Measurements from ENCODE around the gene CADM4.

CADM4 gene

DNA sequence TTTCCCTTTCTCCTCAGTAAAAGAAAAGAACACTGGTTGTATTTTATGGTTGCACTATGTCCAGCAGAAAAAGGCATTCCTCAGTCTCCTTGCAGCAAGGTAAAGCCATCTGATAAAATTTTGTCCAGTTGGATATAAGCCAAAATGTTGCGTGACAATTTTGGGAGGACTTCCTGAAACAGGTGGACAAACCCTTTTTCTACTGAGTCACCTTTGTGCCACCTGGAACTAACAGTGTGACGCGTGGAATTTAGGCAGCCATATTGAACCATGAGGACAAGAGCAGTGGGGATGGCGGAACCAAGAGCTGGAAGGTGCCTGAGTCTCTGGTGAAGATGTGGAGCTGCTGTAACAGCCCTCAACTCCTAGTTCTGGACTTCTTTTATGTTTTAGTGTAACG, 8.2 kb downstream of the CADM4 start:
- no peak for DNase-seq

DNA sequence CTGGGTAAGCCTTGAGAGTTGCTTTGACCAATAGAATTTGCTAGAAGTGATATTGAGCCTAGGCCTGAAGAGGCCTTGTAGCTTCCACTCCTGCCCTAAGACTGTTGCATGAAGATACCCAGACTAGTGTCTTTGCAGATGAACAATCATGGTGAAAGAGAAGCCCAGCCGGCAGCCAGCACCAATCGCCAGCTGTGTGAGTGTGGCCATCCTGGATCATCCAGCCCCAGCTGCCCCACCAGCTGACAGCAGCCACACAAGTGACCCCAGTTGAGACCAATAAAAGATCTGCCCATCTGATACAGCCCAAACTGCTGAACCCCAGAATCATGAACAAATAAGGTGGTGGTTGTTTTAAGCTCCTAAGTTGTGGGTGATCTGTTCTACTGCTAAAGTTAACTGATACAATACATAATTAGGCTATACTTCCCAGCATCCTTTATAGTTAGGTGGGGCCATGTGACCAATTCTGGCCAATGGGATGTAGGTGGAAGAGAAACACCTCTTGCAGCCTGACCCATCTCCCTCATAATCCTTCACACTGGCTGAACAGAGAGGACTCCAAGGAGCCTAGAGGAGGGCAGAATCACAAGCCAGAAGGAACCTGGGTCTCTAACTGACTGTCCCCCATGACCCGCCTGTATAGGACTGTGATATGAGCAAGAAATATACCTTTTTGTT, 10.9 kb downstream of the CADM4 start:
- no peak for DNase-seq

DNA sequence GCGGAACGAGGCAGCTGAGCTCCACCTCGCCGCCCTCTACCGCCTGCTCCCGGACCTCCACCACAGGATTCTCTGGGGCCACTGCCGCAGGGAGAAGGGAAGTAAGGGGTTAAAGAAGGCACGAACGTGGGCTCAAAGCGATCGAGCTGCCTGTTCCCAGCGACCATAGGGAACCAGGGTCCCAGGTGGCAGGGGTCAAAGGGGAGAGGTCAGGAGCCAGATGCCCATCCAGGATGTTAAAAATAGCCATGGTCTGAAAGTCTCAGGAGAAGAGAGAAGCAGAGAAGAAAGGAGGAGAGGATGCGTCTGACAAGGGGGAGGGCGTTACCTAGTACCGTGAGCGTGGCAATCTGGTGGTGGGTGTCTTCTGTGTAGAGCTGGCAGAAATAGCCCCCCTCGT, 12.8 kb downstream of the CADM4 start:
- DNase-seq: no peak

DNA sequence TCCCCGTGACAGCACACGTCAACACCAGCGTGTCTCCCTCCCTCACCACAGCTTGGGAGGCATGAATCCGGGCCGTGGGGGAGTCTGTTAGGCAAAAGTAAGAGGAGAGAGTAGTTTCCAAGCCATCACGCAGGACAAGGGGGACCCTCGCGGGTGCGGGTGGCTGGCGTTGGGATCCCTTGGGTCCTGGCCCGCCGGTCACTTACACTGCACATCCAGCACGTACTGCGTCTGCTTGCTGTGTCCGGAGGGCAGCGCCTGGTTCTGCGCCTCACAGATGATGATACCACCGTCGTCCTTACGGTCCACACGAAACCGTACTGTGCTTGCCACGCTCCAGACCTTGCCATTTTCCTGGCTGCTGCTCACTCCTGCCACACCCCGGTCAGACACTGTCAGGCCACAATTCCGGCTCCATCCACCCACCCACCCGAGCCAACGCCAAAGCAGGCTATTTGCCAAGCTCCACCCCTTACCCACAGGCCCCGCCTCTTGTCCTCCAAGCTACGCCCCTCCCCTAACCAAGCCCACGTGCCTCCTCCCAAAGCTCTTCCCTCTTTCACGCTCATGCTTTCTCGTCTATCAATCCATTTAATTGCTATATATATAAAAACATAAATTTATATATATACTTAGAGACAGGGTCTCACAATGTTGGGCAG, 13.6 kb downstream of the CADM4 start:
- peak; percentile 94 for DNase-seq

DNA sequence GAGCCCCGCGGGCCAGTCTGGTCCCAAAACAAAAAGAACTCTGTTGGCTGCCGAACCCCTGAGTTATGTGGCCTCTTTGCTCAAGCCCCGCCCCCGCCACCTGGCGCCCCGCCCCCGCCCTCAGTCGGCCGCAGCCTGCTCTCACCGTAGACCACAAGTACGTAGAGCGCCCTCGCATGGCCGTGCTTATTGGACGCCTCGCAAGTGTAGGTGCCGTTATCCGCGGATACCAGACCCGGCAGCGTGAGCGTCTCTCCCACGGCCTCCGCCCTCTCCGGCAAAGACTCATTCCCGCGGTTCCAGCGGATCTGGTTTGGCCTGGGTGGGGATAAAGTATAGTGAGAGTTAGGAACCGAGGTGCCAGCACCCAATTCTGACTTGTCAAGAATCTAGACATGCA, 14.7 kb downstream of the CADM4 start:
- DNase-seq: peak; percentile 81

DNA sequence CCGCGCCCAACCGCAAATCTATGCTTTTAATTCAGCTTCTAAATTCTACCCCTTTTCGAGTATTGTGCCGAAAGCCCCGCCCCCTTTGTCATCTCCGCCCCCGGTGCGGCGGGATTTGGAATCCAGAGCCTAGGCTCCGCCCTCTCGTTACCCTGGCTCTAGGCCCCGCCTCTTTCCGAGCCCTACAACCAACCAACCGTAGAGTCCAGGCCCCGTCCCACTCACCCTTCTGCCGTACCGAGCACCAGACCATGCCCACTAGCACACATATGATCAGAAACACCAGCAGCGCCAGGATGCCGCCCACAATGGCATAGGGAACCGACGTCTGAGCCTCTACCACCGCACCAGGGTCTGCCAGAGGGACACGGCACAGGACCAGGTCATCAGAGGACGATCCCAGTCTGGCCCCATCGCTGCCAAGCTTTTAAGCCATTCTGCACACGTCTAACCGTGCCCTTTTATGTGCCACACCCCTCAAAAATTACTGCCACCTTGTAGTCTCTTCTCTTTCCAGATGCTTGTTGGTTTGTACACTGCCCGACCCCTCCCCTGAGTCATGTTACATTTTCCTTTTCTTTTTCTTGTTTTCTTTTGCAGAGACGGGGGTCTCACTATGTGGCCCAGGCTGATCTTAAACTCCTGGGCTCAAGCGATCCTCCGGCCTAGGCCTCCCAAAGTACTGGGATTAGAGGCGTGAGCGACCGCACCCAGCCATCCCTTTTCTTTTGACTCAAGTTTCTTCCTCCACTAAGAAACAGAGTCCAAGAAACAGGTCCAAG, 15.6 kb downstream of the CADM4 start:
- DNase-seq: no peak

DNA sequence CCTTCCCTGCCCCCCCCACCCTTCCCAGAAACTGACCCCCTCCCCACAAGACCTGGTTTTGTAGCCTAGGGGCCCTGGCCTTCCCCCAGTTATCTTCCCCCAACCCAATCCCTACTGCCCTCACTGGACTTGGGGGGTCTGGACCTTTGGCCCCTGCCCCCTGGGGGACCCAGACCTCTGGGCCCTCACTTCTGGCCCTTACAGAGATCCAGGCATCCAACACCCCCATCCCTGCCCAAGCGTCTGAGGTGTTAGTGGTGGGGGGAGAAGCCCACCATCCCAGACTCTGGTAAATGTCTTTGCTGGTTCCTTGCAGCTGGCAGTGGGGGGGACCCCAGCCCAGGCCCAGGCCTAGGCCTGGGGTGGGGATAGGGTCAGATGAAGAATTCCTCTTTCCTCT, 16.7 kb downstream of the CADM4 start:
- DNase-seq: no peak

DNA sequence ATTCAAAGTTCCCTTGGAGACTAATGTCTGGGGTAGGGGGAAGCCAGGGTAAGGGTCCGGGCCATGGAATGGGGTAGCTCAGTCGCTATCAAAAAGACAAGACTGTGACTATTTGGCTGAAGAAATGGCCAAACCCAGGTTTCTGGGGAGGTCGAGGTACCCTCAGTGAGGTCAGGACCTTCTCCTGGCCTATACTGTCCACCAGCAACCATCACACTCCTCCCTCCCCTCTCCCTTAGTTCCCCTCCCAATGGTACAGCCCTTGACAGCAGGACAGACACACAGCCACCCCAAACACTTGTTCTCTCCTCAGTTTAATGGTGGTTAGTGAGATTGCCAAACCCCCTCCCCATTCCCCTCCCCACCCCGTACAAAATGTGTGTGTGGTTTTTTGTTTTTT, 17.6 kb downstream of the CADM4 start:
- no peak for DNase-seq

DNA sequence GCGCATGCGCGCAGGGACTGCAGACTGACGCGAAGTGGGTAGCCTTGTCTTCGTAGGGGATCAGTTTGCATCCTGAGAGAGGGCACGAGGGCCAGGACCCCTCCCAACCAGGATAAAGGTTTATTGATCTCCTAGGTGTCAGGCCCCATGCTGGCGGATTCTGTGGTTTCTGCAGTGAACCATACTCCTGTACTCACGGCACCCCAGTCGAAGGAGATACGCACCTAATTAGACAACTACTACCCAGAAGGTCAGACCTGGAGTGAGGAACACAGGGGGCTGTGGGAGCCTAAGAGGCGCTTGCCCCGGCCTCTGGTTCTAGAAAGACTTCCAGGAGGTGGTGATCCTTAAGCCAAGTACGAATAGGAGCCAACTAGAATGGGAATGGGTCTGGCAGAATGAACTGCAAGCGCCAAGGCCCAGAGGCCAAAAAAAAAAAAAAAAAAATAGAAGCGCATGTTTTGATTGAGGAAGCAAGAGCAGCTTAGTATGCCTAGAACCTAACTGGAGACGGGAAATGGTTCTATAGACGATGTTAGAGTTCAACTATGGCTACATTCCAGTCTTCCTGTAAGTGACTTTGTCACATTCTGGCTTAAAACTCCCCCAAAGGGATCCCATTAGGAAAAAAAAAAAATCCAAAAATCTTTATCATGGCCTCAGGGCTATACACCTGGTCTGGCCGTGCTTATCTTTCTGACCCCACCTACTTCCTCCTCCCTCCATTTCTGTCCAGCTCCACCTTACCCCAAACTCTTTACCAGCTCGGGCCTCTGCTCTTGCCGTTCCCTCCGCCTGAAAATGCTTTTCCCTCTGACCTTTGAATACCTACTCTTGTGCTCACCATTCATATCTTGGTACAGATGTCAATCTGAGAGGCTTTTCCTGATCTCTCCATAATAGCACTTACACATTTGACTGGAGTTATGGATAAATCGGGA, 19.3 kb downstream of the CADM4 start:
- no peak for DNase-seq

DNA sequence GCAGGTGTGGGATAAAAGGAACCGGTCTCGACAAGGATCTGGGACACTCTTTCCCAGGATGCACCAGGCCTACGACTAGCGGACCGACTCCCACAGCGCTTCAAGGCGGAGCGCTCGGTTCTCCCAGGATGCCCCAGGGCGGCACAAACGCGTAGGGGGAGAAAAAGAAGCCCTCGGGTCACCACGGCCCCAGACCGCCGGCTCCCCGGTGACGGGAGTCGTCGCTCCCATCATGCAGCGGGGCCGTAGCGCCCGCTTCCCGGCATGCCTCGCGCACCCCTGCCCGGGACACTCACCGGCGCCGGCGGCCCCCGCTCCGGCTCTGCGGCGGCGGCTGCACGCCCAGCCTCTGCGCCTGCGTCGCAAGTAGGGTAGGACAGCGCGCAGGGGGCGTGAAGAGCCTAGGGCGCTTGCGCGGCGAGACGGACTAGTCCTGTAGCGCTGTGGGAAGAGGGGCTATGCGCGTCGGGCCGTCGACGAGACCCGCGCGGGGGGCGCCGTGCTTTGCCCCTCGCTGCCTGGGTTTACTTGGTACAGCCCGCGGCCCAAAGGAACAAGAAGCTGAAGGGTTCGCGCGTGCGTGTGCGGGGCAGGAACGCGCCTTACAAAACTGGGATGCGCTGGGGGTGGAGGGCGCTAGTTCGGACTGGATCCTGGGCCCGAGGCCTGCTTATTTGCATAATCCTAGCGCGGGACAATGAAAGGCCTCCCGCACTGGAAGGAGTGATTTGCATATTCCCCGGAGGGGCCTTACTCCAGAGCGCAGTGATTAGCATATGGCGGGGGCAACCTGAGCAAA, 20.2 kb downstream of the CADM4 start, which contains the start of gene ZNF428:
ZNF428 (minus strand) TSS at position 368 of the 799 bp plus-strand sequence. CDS start 5,325 bp downstream, outside the sequence.
- peak; percentile 97 for DNase-seq

DNA sequence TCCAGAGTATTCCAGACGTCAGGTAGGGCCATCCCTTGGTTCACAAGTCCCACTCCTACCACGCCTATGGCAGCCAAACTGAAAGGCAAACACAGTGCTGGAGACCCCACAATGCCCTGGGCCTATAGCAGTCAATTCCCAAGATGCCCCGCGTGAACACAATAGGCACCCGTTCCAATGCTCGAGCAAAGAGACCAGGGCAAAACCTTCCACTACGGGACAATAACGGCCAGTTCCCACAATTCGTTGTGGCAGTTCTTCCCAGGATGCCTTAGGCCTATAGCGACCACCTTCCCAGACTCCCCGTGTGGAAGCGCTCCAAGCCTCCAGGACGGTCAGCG, 20.8 kb downstream of the CADM4 start:
- peak; percentile 94 for DNase-seq

DNA sequence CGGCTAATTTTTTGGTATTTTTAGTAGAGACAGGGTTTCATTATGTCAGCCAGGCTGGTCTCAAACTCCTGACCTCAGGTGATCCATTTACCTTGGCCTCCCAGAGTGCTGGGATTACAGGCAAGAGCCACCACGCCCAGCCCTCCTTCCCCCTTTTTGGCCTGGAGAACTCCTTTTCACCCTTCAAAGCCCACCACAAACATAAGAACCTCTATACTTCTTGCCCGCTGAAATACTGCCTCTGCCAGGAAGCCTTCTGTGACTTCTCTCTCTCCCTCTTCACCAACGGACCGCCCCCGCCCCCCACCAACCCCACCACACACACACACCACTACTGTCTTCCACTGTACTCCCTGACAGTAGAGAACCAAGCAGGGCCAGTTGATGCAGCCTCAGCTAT, 22.7 kb downstream of the CADM4 start:
- DNase-seq: no peak

DNA sequence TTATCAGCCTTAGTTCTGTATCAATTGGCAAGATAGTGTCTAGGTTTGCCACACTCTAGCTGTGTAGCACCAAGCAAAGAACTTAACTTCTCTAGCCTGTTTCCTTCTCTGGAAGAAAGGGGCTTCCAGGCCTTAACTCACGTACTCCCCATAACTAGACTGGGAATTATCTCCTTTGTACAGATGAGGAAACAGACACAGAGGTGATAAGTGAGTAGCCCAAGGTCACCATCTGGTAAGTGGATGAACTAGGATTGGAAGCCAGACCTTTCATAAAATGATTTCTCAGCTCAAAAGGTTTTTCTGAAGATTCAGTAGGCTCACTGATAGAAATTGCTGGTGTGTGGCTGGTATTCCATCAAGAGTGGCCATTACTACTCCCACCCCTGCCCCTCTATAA, 23.3 kb downstream of the CADM4 start:
- DNase-seq: peak; percentile 25

DNA sequence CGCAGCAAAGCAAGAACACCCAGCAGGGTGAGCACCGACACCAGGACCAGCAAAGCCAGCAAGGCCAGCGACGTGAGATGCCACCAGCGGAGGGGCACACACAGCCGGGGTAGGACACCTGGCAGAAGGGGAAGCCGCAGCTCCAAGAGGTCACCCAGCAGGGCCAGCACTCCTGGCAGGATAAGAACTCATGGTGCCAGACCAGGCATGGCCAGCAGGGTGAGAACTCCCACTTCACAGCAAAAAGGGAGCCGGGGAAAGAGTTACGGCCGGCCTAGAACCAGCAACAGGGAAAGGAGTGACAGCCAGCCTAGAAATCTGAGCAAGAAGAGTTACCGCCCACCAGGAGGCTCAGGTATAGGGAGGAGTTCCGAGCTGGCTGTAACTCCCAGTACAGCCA, 27.3 kb downstream of the CADM4 start:
- no peak for DNase-seq

DNA sequence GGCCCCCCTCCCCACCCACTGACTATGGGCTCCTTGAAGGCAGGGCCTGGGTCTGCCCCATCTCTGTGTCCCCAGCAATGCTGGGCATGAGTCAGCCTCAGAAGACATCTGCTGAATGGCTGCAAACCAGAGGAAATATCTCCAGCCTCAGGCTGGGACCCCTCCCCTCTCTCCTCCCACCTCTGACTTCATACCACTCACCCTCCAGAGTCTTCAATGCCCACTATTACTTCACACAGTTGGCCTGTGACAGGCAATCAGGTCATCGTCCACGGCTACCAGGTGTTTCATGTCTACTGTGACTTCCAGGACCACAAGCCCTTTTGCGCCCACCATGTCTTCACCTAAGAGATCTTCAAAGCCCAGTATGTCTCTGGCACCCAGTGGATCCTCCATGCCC, 27.9 kb downstream of the CADM4 start, which contains the start of gene SRRM5:
SRRM5 (plus strand) TSS at position 301 of the 400 bp plus-strand sequence; CDS start at position 335, 34 bp downstream.
- DNase-seq: no peak

DNA sequence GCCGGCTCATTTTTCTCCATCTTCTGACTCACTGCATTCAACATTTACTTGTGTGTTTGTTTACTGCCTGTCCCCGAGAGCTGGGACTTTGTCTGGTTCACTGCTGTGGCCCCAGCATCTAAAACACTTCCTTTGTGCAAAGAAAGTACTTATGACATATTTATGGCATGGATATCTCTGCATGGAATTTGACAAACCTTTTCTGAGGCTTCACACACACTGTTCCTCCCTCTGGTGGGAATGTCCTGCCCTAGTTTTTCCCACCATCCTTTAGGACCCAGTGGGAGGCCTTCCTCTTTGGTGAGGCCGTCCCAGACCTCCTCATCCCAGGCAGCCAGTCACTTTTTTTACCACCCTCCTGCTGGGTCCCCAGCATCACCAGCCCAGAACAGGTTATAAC, 29.2 kb downstream of the CADM4 start:
- no peak for DNase-seq

DNA sequence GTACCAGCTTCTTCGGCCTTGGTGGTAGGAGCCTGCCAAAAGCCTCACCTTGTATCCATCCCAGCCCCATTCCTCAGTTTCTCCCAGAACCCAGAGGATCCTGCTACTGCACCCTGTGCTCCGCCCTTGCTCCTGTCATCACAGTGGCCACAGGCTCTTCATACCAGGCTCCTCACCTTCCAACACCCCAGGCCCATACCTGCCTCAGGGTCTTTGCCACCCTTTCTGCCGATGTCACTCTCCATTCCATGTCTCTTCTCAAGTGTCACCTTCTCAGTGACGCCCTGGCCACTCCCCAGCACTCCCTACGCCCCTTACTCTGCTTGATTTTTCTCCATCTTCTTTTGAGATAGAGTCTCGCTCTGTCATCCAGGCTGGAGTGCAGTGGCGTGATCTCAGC, 29.8 kb downstream of the CADM4 start:
- DNase-seq: no peak

DNA sequence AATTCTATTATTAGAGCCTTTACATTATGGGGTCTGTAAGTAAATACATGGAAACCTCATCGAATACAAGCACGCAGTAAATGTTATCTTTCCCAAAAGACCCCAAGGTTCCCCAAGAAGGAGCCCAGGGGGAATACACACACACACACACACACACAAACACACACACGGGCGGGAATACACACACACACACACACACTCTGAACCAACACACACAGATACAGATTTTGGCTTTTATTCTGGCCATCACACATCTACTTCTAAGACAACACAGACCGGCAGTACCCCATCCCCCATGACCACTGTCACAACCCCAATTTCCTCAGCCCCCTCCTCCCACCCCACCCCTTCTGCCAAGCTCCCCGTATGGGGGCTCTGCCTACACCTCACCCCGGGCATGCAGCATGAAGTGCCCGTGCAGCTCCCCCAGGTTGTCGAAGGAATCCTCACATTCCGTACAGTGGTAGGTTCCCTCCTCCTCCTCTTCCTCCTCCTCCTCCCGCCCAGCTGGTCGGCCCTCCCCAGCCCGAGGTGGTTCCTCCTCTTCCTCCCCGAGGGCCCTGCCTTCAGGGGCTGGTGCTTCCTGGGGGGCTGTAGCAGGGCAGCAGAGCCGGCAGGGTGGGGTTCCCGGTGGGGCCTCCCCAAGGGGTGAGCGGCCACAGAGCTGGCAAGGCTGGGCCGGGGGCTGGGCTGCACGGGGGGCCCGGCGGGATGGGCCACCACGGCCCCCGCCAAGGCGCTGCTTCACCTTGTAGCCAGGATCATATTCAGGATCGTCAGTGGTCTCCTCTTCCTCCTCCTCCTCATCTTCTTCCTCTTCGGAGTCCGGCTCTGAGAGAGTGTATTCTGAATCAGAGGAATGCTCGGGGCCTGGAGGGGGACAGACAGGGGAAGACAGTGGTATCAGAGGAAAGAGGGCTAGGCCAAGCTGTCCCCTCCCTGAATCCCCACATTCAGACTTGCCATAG, 32.1 kb downstream of the CADM4 start:
- DNase-seq: no peak

DNA sequence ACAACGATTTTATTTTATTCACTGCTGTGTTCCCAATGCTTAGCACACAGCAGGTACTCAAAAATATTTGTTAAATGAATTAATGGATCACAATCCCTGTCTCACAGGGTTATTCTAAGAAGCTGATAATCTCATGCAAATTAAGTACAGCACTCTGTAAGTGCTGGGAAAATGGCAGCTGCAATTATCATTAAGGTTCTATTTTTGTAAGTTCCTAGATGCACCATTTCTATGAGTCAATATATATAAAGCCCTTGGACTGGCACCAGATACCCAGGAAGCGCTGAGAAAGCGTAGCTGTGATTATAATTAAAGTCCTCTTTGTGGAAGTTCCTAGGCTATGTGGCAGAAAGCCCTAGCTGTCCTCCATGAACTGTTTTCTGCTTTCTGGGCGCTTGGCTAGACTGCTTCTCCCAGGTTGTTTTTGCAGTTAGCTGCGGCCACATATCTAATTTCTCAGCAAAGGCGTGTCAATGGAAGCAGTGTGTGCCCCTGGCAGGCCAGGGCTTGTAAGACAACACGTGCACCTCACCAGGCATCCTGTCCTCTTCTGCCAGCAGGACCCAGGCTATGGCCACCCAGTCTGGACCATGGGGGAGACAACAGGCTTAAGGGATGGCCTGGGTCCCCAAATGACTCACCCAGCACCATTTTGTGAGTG, 33.0 kb downstream of the CADM4 start:
- no peak for DNase-seq

All from OCI-M1 (cell line).